GM23338 (cell line): Measurements from ENCODE around the gene CD93. TPM values are rescaled to one million over a fixed set of nuclear protein-coding genes. Genes with fewer than 3 reads are reported as not detected.

Experiments
- ATAC-seq: fragments of 200-7000 bp; cut with Tn5 transposase; 3 replicates; pipeline ENCODE4 v1.9.1; 2020
- DNase-seq: peaks from one replicate; pipeline ENCODE4 v3.0.0-alpha.2; 2015; ENCODE audit warnings: low spot score
- H2AFZ ChIP-seq: fragments of 200-600 bp; sonication (generic); 2 replicates; pipeline ENCODE4 v1.8.0; 2016; ENCODE audit warnings: antibody characterized with exemption, mild to moderate bottlenecking, moderate library complexity
- H3F3A ChIP-seq: fragments of 200-600 bp; sonication (generic); replicated peaks from 2 replicates; pipeline ENCODE4 v1.8.0; 2017; ENCODE audit warnings: antibody characterized with exemption, mixed run types, low read depth
- H3K27ac ChIP-seq: fragments of 200-600 bp; sonication (generic); 2 replicates; pipeline ENCODE4 v1.6.1; 2016; ENCODE audit warnings: low read depth
- H3K27me3 ChIP-seq: fragments of 200-600 bp; sonication (generic); 2 replicates; pipeline ENCODE4 v1.8.0; 2016; ENCODE audit warnings: mild to moderate bottlenecking, mixed run types, moderate library complexity; ENCODE audit not compliant: insufficient read depth
- H3K36me3 ChIP-seq: fragments of 200-600 bp; sonication (generic); 2 replicates; pipeline ENCODE4 v1.8.0; 2016; ENCODE audit warnings: mild to moderate bottlenecking; ENCODE audit not compliant: insufficient read depth
- H3K4me1 ChIP-seq: fragments of 200-600 bp; sonication (generic); 2 replicates; pipeline ENCODE4 v1.8.0; 2016; ENCODE audit warnings: mild to moderate bottlenecking, moderate library complexity; ENCODE audit not compliant: insufficient read depth
- H3K4me2 ChIP-seq: fragments of 200-600 bp; sonication (generic); 2 replicates; pipeline ENCODE4 v1.7.1; 2017; ENCODE audit warnings: mixed run types
- H3K4me3 ChIP-seq: fragments of 200-600 bp; sonication (generic); 2 replicates; pipeline ENCODE4 v1.6.1; 2016; ENCODE audit warnings: mixed run types
- H3K79me2 ChIP-seq: fragments of 200-600 bp; sonication (generic); replicated peaks from 2 replicates; pipeline ENCODE4 v1.8.0; 2017; ENCODE audit warnings: mild to moderate bottlenecking; ENCODE audit not compliant: insufficient read depth
- H3K9me2 ChIP-seq: fragments of 200-600 bp; sonication (generic); 2 replicates; pipeline ENCODE4 v1.8.0; 2017; ENCODE audit not compliant: insufficient read depth
- H4K20me1 ChIP-seq: fragments of 200-600 bp; sonication (generic); replicated peaks from 2 replicates; pipeline ENCODE4 v1.8.0; 2017; ENCODE audit warnings: mild to moderate bottlenecking; ENCODE audit not compliant: insufficient read depth
- H3K27ac Mint-ChIP-seq: 2 replicates; pipeline ENCODE4 v1.8.0; 2020; ENCODE audit warnings: inconsistent platforms, mild to moderate bottlenecking, moderate library complexity, mixed read lengths
- H3K27me3 Mint-ChIP-seq: 3 replicates; pipeline ENCODE4 v1.8.0; 2022; ENCODE audit warnings: low read depth, mild to moderate bottlenecking, moderate library complexity, mixed read lengths, inconsistent platforms; ENCODE audit not compliant: insufficient read depth, poor library complexity
- H3K36me3 Mint-ChIP-seq: 3 replicates; pipeline ENCODE4 v1.8.0; 2021; ENCODE audit warnings: low read depth, mild to moderate bottlenecking, inconsistent platforms, moderate library complexity, mixed read lengths
- H3K4me1 Mint-ChIP-seq: 3 replicates; pipeline ENCODE4 v1.8.0; 2020; ENCODE audit warnings: mild to moderate bottlenecking, inconsistent platforms, mixed read lengths
- H3K4me3 Mint-ChIP-seq: 3 replicates; pipeline ENCODE4 v1.8.0; 2021; ENCODE audit warnings: moderate library complexity, mild to moderate bottlenecking, inconsistent platforms, mixed read lengths
- H3K9me3 Mint-ChIP-seq: 3 replicates; pipeline ENCODE4 v1.8.0; 2020; ENCODE audit warnings: moderate library complexity, mild to moderate bottlenecking, inconsistent platforms, mixed read lengths
- CREB1 ChIP-seq: fragments of 250-450 bp; sonication (Bioruptor Pico); IDR thresholded peaks from 2 replicates; pipeline ENCODE4 v1.5.0; 2020; ENCODE audit warnings: low read depth, mild to moderate bottlenecking, moderate library complexity
- CTCF ChIP-seq, 2 experiments: fragments of 200-600 bp in 1 of 2; sonication (generic) in 1 of 2; conservative IDR thresholded peaks; 2 replicates each; pipeline versions ENCODE4 v1.5.1 to v1.6.1; 2016 to 2017; ENCODE audit warnings: antibody characterized with exemption in 2 of 2, low read depth in 2 of 2, mild to moderate bottlenecking in 2 of 2, moderate library complexity in 1 of 2
- EZH2 ChIP-seq: fragments of 200-600 bp; sonication (generic); IDR thresholded peaks from one replicate; pipeline ENCODE4 v1.8.0; 2017; ENCODE audit warnings: antibody characterized with exemption, mild to moderate bottlenecking, low read depth; ENCODE audit not compliant: unreplicated experiment
- EZH2phosphoT487 ChIP-seq: fragments of 200-600 bp; sonication (generic); IDR thresholded peaks from one replicate; pipeline ENCODE4 v1.8.1; 2018; ENCODE audit warnings: antibody characterized with exemption; ENCODE audit not compliant: unreplicated experiment
- JUNB ChIP-seq: IDR thresholded peaks from one replicate; pipeline ENCODE4 v1.6.1; 2016; ENCODE audit warnings: antibody characterized with exemption; ENCODE audit not compliant: unreplicated experiment
- NANOG ChIP-seq: IDR thresholded peaks from 2 replicates; pipeline ENCODE4 v1.6.1; 2016; ENCODE audit warnings: antibody characterized with exemption, borderline replicate concordance
- POLR2AphosphoS5 ChIP-seq: IDR thresholded peaks from 2 replicates; pipeline ENCODE4 v1.6.1; 2016; ENCODE audit warnings: antibody characterized with exemption, low read depth
- REST ChIP-seq: IDR thresholded peaks from one replicate; pipeline ENCODE4 v1.6.1; 2018; ENCODE audit warnings: antibody characterized with exemption; ENCODE audit not compliant: unreplicated experiment
- STAT1 ChIP-seq: IDR thresholded peaks from one replicate; pipeline ENCODE4 v1.6.1; 2016; ENCODE audit warnings: antibody characterized with exemption; ENCODE audit not compliant: unreplicated experiment
- ZNF114 ChIP-seq: fragments of 250-450 bp; sonication (Bioruptor Pico); IDR thresholded peaks from 2 replicates; pipeline ENCODE4 v1.5.0; 2020; ENCODE audit warnings: mild to moderate bottlenecking, moderate library complexity
- ZNF331 ChIP-seq: fragments of 250-450 bp; sonication (Bioruptor Pico); IDR thresholded peaks from 2 replicates; pipeline ENCODE4 v1.5.0; 2020; ENCODE audit warnings: low read depth, mild to moderate bottlenecking, moderate library complexity
- polyA plus RNA-seq: library from polyadenylated mRNA; unstranded; fragments of >200 nt; fragmentation: Nextera tagmentation; extraction: Ambion mirVana; gene quantifications from 2 replicates; pipeline ENCODE4 v1.2.1, GENCODE V29; 2016
- total RNA-seq: library from RNA; depleted of rRNA; stranded (reverse); fragments of >200 nt; shearing (Covaris generic); gene quantifications from 2 replicates; pipeline ENCODE4 v1.2.3, GENCODE V29; 2014
- TF ChIP-seq, protein P1 (sequence below): IDR thresholded peaks from 2 replicates; pipeline ENCODE4 v1.6.1; 2016; ENCODE audit warnings: antibody characterized with exemption

Gene CD93
- total and polyA plus RNA-seq, 2 experiments from 2014 or later: 0.03 TPM; not detected in 1

GRCh38 chr20:23118144-23118543, 32.0 kb upstream of the CD93 start:
- Mint-ChIP-seq H3K4me1 (0 out of 3 replicates have a peak, but pooled peaks cover 2% of the 10 kb centered on the region), H3K4me3 (no peak overlapping the region), H3K27ac (no peak overlapping the region), H3K27me3 (peaks cover 10% of the 10 kb centered on the region), H3K36me3 (no peaks in the 10 kb centered on the region), H3K9me3 (no peaks in the 10 kb centered on the region; the same call in 2 of the 3 replicates)
- Histone ChIP-seq H3K4me3 (no peak overlapping the region), H2AFZ (no peak overlapping the region), H3F3A (no peaks in the 10 kb centered on the region), H3K9me2 (no peaks in the 10 kb centered on the region), H3K4me2 (no peak overlapping the region), H4K20me1 (no peaks in the 10 kb centered on the region), H3K27ac (no peak overlapping the region), H3K36me3 (no peaks in the 10 kb centered on the region), H3K27me3 (no peaks in the 10 kb centered on the region), H3K79me2 (no peaks in the 10 kb centered on the region), H3K4me1 (no peaks in the 10 kb centered on the region)
- TF ChIP-seq EZH2phosphoT487 (no peak), ZNF114 (CRISPR knock-in tag) (no peak)
- TF ChIP-seq, protein P1, sequence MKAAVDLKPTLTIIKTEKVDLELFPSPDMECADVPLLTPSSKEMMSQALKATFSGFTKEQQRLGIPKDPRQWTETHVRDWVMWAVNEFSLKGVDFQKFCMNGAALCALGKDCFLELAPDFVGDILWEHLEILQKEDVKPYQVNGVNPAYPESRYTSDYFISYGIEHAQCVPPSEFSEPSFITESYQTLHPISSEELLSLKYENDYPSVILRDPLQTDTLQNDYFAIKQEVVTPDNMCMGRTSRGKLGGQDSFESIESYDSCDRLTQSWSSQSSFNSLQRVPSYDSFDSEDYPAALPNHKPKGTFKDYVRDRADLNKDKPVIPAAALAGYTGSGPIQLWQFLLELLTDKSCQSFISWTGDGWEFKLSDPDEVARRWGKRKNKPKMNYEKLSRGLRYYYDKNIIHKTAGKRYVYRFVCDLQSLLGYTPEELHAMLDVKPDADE: no peak
- ATAC-seq (no peak), DNase-seq (no peak)

DNA sequence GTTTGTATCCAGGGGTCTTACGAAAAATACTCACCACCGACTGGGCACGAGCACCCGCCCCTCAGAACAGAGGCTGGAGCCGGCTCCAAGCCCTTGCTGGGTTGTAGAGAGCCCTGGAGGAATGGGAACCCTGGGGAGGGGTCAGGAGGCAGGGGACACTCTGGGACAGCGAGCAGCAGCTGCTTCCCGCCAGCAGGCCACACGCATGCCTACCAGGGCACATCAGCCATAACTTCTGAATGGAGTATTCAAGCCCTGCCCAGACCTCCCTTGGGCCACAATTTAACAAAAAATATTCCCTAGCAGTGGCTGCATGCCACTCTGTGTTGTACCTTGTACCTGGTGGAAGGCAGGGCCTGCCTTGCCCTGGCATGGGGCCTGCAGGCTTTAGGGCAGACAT, 31.6 kb upstream of the CD93 start:
- H3K27ac Mint-ChIP-seq: no peak overlapping the region
- Histone ChIP-seq H3K4me1 (no peaks in the 10 kb centered on the region), H3K4me2 (no peak overlapping the region), H3K27me3 (no peaks in the 10 kb centered on the region), H2AFZ (no peak overlapping the region), H3K4me3 (no peak overlapping the region), H3K9me2 (no peaks in the 10 kb centered on the region), H3F3A (no peaks in the 10 kb centered on the region), H3K27ac (no peak overlapping the region), H4K20me1 (no peaks in the 10 kb centered on the region), H3K79me2 (no peaks in the 10 kb centered on the region), H3K36me3 (no peaks in the 10 kb centered on the region)
- no peaks in the 10 kb centered on the region; the same call in 2 of the 3 replicates for H3K9me3 Mint-ChIP-seq
- no peaks in the 10 kb centered on the region for H3K36me3 Mint-ChIP-seq
- H3K27me3 Mint-ChIP-seq: peaks cover 12% of the 10 kb centered on the region
- no peak for DNase-seq
- H3K4me3 Mint-ChIP-seq: no peak overlapping the region
- ATAC-seq: no peak
- 0 out of 3 replicates have a peak, but pooled peaks cover 2% of the 10 kb centered on the region for H3K4me1 Mint-ChIP-seq
- TF ChIP-seq REST: no peak
- no peak for TF ChIP-seq STAT1
- no peak for TF ChIP-seq NANOG
- no peak for TF ChIP-seq CREB1
- no peak for TF ChIP-seq EZH2
- no peak for TF ChIP-seq POLR2AphosphoS5
- TF ChIP-seq ZNF331 (CRISPR knock-in tag): no peak
- TF ChIP-seq ZNF114 (CRISPR knock-in tag): no peak
- no peak for TF ChIP-seq JUNB
- TF ChIP-seq CTCF (conservative IDR thresholded peaks at IDR 0.05; ENCODE audit: low read depth in 2 of 2): no peak
- TF ChIP-seq, protein P1: no peak
